T-helper 9 cell (primary cell): ENCODE data around the gene CAMKMT.
"Not testable (repeated sequence)": the region's sequence is repeated elsewhere in the genome, so short reads cannot be mapped to it uniquely, and the experiment has no call there.

ENCODE experiments used
- DNase-seq: peaks from one replicate; pipeline ENCODE4 v3.0.0-alpha.2; 2020

The CAMKMT gene

DNA sequence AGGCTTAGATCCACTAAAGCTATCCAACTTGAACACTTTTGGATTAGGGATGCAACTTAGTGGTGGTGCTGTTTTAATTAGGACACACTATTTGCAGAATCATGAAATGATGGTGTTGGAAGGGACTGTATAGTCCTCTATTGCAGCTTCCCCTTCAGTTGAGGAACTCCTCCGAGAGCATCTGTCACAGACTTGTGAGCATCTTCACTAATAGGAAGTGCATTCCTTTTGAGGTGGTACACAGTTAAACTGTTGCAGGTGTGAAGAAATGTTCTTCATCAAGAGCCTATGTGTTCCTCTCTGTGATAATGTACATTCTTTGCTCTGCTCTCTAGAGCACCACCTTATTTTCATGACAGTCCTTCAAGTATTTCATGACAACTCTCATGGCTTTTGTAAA lies 197.4 kb downstream of the CAMKMT start:
- no peak for DNase-seq

DNA sequence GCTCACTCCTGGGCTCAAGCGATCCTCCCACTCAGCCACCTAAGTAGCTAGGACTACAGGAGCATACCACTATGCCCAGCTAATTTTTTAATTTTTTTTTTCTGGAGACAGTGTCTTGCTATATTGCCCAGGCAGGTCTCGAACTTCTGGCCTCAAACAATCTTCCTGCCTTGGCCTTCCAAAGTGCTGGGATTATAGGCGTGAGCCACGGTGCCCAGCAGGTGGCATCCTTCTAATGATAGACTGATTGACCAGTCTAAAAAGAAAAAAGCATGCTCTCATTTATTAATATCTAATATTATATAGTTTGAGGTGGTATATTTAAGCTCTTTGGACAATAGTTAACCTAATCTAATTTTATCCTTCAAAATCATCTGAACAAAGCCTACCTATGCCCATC lies 198.6 kb downstream of the CAMKMT start:
- no peak for DNase-seq

DNA sequence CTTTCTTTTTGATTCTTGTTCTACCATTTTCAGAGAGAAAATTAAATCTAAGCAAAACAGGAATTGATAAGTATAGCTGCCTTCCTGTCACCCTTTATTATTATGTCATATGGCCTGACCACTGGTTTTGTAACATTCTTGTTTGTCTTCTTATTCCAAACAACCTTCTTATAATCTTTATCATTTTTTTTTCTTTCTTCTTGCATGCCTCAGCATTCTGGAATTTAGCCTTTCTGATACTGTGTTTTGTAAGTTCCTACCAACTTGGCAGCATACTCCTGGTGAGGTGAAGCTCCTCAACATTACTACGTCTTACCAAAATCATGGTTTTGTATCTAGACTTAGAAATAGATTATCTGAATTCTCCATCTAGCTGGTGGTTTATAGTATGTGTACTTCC lies 199.2 kb downstream of the CAMKMT start:
- no peak for DNase-seq

DNA sequence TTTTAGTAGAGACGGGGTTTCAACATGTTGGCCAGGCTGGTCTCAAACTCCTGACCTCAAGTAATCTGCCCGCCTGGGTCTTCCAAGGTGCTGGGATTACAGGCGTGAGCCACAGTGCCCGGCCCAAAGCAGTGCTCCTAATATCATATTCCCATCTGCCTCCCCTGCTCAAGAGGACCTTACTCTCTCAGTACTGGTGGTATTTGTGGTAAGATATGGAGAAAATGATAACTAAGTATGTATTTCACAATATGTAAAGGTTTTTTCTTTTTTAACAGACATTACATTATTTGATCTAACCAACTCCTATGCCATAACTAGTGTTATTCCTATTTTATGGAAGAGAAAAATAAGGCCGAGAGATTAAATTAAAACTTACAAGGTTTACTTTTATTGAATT lies 201.0 kb downstream of the CAMKMT start:
- no peak for DNase-seq

DNA sequence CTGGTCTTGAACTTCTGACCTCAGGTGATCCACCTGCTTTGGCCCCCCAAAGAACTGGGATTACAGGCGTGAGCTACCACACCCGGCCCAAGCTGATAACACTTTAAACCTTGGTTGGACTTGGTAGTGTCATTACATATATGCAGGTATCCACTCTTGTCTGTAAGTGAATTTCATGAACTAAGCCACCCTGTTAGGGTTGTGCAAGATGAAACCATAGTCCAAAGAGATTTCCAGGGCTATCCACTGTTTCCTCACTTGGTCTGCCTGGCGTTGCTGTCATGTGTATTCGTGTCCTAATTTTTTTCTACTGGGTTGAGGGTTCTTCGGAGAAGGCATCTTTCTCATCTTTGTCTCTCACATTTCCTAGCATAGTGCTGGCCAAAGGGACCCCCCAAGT lies 203.0 kb downstream of the CAMKMT start:
- DNase-seq, result no peak

DNA sequence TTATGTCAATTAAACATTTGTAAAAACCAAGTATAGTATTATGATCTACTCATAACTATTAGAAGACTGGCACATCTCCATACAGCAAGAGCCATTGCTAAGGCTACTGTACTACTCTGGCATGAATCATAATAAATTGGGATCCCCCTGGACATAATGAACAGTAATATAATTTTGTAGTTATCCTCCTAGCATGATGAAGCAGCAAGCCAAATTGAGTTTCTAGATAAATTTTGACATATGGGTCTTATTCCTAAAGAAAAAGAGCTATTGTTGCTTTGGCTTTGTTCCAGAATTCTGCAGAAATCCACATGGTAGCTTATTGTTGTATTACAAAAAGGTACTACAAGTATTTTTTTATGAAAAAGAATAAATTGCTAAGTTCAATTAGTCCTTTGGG lies 204.3 kb downstream of the CAMKMT start:
- no peak for DNase-seq

DNA sequence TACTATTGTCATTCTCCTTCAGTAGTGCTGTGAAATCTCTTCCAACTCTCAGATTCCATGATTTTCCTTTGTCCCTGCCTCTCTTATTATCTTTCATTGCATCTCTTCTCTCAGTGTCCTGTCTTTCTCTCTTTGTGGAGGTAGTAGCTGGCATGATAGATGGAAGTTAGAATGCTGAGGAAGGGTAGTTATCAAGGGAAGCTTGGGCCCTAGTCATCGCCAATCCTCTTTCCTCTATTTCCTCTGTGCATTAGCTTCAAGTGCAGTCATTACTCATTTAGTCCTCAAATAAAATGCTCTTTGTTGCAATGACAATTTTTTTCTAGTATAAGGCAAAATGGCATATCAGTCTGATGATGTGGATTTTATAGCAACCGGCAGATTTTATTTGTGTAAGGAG lies 207.7 kb downstream of the CAMKMT start:
- DNase-seq, result no peak

DNA sequence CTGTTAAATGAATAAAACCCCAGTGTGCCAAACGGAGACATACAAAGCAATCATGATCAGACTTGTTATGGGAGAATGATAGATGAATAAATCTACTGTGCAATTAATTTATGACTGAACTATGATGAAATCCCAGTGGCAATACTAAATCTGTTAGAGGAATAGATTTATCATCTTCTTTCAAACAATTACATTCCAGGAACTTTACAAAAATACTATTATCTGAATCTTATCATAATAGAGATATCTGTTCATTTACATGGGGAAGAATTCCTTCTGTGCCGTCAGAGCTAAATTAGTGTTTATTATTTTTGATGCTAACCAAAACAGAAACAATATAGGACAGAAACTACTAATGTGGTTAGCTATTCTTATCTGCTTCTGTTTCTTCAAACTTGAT lies 208.5 kb downstream of the CAMKMT start:
- DNase-seq, result no peak

DNA sequence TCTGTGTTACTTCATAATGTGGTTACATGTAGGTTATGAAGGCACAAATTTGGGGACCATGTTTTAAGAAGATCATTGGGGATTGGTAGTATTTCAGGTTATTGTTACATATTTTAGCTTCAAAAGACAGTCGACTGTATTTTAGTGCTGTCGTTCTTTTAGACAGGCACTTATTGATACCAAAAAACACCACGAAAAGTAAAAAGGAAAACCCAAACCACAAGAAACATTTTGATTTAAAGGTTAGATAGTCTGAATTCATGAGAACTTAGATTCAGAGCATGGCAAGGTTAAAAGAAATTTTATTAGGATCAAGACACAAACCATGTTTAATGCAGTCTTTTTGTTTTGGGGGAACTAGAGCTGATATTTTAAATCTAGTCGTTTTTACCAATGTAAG lies 209.0 kb downstream of the CAMKMT start:
- DNase-seq, result no peak

DNA sequence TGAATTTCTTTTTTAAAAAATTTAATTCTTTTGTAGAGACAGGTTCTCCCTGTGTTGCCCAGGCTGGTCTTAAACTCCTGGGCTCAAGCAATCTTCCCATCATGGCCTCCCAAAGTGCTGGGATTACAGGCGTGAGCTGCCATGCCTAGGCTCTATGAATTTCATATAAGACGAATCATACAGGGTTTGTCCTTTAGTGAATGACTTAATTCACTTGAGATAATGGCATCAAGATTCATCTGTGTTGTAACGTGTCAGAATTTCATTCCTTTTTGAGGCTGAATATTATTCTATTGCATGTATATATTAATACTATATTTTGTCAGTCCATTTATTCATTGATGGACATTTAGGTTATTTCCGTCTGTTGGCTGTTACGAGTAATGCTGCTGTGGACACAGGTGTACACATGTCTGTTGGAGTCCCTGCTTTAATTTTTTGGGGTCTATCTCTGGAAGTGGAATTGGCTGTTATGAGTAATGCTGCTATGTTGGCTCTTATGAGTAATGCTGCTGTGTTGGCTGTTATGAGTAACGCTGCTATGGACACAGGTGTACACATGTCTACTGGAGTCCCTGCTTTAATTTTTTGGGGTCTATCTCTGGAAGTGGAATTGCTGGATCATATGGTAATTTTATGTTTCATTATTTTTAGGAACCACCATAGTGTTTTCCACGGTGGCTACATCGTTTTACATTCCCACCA lies 210.6 kb downstream of the CAMKMT start:
- DNase-seq, result no peak

DNA sequence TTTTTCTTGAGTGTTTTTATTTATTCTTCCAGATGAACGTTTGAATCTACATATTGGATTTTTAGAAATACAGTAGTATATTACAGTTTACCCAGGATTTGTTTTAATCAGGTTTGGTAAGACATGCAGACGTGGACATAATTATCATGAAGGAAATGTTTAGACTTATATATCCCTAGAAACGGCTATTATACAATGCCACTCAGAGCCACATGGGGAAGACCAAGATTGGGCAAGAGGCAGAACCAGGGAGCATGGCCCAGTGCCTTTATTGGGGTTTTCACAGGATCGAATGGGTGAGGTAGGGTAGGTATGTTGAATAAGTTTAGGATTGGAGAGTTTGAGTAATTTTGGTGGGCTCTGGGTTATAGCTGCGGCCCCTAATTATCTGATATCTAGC lies 212.2 kb downstream of the CAMKMT start:
- no peak for DNase-seq

DNA sequence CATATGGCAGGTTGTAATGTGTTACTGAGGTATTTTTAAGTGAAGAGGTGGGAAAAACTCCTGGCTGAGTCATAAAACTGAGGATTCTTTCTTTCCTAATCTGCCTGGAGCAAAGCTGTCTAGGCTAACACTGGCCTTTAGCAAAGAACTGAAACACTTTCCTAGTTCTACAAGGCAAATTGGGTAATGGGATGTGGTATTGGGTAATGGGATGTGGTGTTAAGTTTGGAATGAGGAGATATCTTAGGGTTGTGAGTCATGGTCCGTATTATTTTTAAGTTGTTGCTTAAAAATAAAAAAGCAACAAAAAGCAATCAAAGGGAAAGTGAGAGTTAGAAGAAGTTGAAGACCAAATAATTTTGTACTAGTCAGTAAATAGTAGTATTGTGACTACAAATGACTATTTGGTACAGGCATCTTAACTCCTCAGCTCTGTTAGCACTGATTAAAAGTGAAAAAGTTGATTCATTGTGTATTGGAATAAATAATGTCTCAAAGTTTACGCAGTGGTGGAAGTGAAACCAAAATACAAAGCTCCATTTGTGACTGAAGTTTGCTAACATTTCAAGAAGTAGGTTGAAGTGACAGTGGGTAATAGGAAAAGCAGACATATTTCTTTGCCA lies 216.8 kb downstream of the CAMKMT start:
- no peak for DNase-seq

DNA sequence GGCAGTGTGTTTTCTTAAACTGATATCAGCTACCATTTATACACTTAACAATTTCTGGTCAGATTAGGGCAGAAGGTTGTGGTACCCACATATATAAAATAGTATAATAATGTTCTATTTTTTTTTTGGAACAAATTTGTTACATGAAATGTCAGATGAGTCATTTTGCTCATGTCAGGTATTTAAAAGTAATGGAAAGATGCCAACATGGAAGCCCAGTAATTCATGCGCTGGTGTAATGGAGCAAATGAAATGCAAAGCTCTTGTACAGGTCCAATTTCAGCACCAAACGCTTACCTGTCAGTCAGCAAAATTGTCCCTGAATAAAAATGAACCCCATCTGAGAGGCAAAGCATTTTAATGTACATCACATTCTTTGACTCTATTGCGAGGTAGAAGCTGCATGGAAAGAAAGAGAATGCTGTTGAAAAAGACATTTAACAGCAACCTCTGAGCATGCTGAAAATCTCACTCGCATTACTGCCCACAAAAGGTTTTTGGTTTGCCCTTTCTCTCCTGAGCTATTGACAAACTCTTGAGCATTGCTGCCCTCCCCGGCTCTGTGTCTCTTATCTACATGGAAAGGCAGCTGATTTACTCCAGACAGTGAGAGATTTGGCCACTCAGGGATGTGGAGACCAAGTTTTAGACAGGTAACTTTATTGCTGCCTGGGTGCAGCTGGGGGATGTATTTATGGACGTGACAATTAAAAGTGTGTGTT lies 217.5 kb downstream of the CAMKMT start:
- no peak for DNase-seq

DNA sequence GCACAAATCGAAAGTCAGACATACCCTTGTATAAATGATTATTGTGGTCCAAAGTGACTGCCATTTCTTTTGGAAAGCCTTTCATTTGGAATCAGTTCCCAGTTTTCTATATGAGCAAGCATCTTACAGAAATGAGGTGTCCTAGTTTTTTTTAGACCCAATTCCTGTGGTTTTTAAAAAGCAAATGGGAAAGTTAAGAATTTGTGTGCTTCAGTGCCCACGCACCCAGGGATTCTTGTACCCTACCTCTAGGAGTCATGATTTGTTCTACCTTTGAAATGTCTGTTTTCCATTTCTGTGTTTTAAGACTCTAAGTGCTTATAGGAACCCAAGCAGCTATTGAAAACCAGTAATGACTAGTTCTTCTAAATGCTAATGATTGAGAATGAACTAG lies 218.1 kb downstream of the CAMKMT start:
- DNase-seq, result no peak

DNA sequence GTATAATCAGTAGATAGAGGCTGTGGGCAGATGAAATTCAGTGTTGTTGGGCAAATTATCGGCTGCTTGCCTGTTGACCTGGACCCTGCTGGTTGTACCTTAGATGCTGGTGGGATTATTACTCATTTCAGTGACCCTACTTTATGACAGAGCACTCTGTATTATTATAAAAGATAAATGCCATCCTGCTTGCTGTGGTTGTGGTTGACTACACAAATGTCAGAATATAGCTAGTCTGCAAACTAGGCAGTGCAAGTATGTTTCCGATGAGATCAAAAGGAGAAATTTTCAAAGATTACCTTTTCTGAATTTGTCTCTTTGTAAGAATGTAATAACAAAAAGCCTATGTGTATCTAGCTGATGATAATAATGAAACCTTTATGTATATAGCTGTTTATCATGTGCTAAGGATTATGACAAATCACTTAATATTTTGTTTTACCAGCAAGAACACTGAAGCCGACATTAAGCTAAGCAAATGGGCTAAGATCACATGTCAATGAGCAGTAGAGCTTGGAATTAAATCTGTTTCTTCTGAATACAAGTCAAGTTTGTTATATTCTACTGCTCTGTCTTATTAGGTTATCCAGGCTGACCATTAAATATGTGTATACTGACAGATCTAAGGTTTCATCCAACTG lies 219.2 kb downstream of the CAMKMT start:
- DNase-seq, result no peak

DNA sequence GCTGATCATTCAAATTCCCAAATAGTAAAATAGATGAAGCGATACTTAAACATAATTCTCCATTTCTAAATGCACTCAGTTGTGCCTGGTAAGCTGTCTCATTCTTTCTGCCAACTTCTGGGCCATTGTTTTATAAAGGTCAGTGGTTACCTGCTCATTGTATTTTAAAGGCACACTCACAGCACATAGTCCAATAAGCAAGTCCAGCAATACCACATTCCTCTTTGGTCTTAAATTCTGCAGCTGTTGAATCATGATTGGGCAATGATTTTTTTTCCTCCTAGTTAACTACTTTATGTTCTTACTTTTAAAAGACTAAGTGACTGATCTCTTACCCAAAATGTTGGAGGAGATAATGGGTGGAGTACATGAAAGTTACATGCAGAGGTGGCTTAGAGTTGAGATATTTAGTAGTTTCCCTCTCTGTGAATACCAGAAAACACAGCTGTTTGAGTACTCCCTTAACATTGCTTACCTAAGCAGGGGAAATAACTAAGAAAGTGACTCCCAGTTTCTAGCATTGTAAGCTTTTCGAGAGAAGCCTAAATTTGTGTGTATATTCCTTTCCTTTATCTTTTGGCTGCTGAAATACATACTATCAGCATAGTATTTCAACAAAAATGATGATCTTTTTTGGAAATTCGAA lies 220.7 kb downstream of the CAMKMT start:
- DNase-seq, result no peak

DNA sequence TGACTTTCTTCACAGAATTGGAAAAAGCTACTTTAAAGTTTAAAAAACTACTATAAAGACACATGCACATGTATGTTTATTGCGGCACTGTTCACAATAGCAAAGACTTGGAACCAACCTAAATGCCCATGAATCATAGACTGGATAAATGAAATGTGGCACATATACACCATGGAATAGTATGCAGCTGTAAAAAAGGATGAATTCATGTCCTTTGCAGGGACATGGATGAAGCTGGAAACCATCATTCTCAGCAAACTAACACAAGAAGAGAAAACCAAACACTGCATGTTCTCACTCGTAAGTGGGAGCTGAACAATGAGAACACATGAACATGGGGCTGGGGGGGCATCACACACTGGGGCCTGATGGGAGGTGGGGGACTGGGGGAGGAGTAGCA lies 233.9 kb downstream of the CAMKMT start:
- DNase-seq, result not testable (repeated sequence)

DNA sequence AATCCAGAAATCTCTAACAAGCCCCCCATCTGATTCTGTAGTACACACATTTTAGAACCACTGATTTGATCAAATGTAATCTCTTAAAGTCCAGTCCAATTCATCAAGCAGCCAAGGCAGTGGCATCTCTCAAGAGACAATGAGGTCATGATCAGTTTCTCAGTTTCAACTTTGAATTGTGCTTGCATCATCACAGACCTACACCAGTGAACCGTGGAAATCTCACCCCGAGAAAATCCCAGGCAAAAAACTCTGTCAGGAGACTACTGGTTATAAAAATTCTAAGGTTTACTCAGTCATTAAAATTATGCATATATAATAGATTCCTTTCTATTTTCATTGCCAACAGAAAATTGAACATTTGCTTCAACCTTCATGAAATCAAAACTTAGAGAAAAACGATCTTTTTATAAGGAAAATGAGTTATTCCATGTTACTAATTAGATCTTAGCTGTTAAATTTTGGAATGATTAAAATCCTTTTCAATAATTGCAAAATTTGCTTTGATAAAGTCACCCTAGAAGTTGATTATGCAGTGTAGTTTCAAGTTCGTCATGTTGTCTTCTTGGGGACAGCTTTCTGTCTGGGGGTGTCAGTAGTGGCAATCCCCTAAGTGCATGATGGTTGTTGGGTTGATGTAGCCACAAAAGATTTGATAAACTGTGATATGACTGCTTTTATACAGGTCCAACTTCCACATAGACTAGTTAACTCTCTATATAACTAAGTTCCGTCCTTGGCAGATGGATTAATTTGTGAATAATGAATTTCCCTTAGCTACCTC lies 235.0 kb downstream of the CAMKMT start:
- no peak for DNase-seq

DNA sequence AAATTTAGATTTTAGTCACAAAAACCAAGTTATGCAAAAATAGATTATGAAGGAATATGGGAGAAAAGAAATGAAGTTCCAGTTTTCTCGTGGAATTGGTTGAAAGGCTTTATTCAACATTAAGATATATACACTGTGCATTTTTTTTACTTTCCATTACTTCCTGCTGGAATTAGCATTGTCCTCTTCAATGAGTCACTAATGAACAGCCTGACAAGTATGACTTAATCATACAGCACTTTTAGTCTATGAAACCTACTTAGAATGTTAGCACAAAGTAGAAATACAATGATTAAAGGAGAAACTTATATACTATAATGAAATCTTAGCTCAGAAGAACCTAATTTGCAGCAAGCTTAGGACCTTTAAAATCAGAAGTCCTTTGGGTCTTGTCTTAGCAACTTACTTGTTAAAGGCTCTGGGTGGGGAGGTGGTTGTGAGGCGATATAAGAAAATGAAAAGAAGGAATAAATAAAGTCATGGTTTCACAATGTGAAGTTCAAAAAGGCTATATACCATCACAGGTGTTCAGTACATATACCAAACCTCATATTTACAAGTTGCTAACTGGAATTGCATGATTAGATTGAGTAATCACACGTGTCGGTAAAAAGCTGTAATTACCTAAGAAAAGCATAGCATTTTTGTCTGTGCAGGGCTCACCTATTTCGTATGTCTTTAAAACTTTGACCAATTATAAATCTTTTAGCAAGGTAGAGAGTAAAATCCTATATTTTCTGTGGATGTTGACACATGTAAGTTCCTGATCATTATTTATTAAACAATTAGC lies 236.8 kb downstream of the CAMKMT start:
- DNase-seq, result no peak

DNA sequence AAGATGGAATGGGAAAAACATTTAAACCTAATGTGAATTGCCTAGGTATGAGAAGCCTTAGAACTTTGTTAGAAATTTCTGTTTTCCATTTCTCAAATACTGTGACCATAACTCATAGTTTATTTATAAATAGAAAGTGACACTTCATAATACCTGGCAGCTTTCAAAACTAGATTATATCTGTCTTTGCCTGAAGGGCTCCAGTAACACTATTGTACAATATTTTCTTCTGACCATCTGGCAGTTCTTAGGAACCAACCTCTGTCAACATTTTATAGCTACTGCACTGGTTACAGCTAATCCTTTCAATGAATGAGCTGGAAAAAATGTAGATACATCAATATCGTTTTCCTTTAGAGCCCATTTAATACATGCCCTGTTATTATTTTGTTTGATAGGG lies 237.4 kb downstream of the CAMKMT start:
- no peak for DNase-seq

DNA sequence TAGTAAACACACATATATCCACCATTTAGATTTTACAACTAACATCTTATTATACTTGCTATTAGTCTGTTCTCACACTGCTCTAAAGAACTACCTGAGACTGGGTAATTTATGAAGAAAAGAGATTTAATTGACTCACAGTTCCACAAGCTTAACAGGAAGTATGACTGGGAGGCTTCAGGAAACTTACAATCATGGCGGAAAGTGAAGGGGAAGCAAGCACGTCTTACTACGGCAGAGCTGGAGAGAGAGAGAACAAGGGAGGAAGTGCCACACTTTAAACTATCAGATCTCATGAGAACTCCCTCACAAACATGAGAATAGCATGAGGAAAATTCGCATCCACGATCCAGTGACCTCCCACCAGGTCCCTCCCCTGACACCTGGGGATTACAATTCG lies 240.7 kb downstream of the CAMKMT start:
- no peak for DNase-seq

DNA sequence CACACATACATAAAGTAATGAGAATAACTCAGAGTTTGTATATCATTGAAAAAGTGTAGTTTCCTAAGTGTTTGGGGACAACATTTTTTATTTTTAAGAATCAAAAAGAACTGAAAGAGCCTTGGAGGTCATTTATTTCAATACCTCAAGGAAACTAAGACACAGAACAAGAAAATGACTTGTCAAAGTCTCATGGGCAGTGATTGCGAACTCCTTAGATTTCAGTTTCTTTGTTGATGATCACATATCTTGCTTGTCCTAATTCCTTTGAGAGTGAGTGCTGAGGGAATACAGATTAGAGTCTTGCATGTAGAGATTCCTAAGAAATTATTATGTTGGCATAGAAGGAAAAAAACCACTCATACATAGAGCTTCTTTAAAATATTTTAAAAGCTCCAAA lies 243.8 kb downstream of the CAMKMT start:
- DNase-seq, result no peak
